Breast epithelium (tissue), 4 donors: ENCODE data around the gene ZSCAN5A. TPM values are rescaled to one million over a fixed set of nuclear protein-coding genes. Genes with fewer than 3 reads are reported as not detected.
"Not testable (repeated sequence)": the region's sequence is repeated elsewhere in the genome, so short reads cannot be mapped to it uniquely, and the experiment has no call there.

ENCODE experiments used
- DNase-seq, 2 donors: peaks; one replicate each; pipeline ENCODE4 v3.0.0-alpha.2; 2019; ENCODE audit warnings: low spot score in 2 of 2
- H3K27ac ChIP-seq, 2 donors: fragments of 200-600 bp; sonication (generic) in 1 of 2; one replicate each; pipeline ENCODE4 v1.5.1; 2016 to 2019; ENCODE audit warnings: mild to moderate bottlenecking in 1 of 2
- H3K27me3 ChIP-seq, 2 donors: fragments of 200-600 bp; sonication (generic) in 1 of 2; one replicate each; pipeline versions ENCODE4 v1.5.1 to v1.6.0; 2017 to 2019; ENCODE audit warnings: control low read depth in 1 of 2, mild to moderate bottlenecking in 1 of 2
- H3K36me3 ChIP-seq: fragments of 200-600 bp; one replicate; pipeline ENCODE4 v1.5.1; 2019
- H3K4me1 ChIP-seq, 2 donors: fragments of 200-600 bp; sonication (generic); one replicate each; pipeline ENCODE4 v1.5.1; 2016 to 2019; ENCODE audit warnings: control low read depth in 1 of 2
- H3K4me3 ChIP-seq, 3 donors: fragments of 200-600 bp; sonication (generic); 1 replicate in 2 of 3; 2 replicates in 1 of 3; pipeline ENCODE4 v1.5.1; 2016 to 2019; ENCODE audit warnings: mild to moderate bottlenecking in 3 of 3, moderate library complexity in 2 of 3
- H3K9me3 ChIP-seq, 2 donors: fragments of 200-600 bp; sonication (generic) in 1 of 2; one replicate each; pipeline ENCODE4 v1.5.1; 2016 to 2019; ENCODE audit warnings: control low read depth in 1 of 2
- POLR2A ChIP-seq: fragments of 450-650 bp; IDR thresholded peaks from one replicate; pipeline ENCODE4 v1.6.1; 2016; ENCODE audit warnings: antibody characterized with exemption, mild to moderate bottlenecking, moderate library complexity
- POLR2AphosphoS5 ChIP-seq, 3 donors: sonication (generic); formaldehyde crosslinking; IDR thresholded peaks; one replicate each; pipeline ENCODE4 v1.6.1; 2017; ENCODE audit warnings: antibody characterized with exemption in 3 of 3
- intact Hi-C: fragments of 100-400 bp; cut with DNase I; formaldehyde crosslinking; loops from one replicate; pipeline ENCODE4 v1.15.1; 2023; ENCODE audit warnings: low total_unique reads
- total RNA-seq, 3 donors: library from RNA; depleted of rRNA; stranded (reverse); fragments of >200 nt; gene quantifications; one replicate each; pipeline ENCODE4 v1.1.0, GENCODE V29; 2016
- TF ChIP-seq, protein P1 (sequence below), 3 donors: fragments of 450-650 bp; IDR thresholded peaks; one replicate each; pipeline ENCODE4 v1.5.1; 2016 to 2017; ENCODE audit warnings: antibody characterized with exemption in 3 of 3, mild to moderate bottlenecking in 3 of 3, moderate library complexity in 3 of 3

The ZSCAN5A gene
- total RNA-seq, 3 donors from 2014 or later: 6.2 to 13.3 (median 12.5) TPM

- intact Hi-C loops: no loop called here
- no peak for DNase-seq
- Histone ChIP-seq H3K27ac (no peak overlapping the region), H3K4me3 (no peak overlapping the region), H3K4me1 (no peaks in the 10 kb centered on the region), H3K9me3 (no peaks in the 10 kb centered on the region), H3K27me3 (no peaks in the 10 kb centered on the region), H3K36me3 (no peaks in the 10 kb centered on the region)
- TF ChIP-seq POLR2A (no peak), POLR2AphosphoS5 (IDR thresholded peaks at IDR 0.05) (no peak)
- TF ChIP-seq, protein P1, sequence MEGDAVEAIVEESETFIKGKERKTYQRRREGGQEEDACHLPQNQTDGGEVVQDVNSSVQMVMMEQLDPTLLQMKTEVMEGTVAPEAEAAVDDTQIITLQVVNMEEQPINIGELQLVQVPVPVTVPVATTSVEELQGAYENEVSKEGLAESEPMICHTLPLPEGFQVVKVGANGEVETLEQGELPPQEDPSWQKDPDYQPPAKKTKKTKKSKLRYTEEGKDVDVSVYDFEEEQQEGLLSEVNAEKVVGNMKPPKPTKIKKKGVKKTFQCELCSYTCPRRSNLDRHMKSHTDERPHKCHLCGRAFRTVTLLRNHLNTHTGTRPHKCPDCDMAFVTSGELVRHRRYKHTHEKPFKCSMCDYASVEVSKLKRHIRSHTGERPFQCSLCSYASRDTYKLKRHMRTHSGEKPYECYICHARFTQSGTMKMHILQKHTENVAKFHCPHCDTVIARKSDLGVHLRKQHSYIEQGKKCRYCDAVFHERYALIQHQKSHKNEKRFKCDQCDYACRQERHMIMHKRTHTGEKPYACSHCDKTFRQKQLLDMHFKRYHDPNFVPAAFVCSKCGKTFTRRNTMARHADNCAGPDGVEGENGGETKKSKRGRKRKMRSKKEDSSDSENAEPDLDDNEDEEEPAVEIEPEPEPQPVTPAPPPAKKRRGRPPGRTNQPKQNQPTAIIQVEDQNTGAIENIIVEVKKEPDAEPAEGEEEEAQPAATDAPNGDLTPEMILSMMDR (IDR thresholded peaks at IDR 0.05): no peak
Measured at GRCh38 chr19:56223481-56223880, 91.2 kb downstream of the ZSCAN5A start.

- intact Hi-C loops: no loop called here
- no peak for DNase-seq
- no peaks in the 10 kb centered on the region for H3K36me3 ChIP-seq
- no peak for TF ChIP-seq POLR2A
- TF ChIP-seq, protein P1 (IDR thresholded peaks at IDR 0.05): no peak
- no peak for TF ChIP-seq POLR2AphosphoS5 (IDR thresholded peaks at IDR 0.05)
- H3K4me1 ChIP-seq: no peaks in the 10 kb centered on the region
- H3K9me3 ChIP-seq: no peaks in the 10 kb centered on the region
- no peaks in the 10 kb centered on the region for H3K27me3 ChIP-seq
- no peak overlapping the region for H3K27ac ChIP-seq
- no peak overlapping the region for H3K4me3 ChIP-seq
Measured at GRCh38 chr19:56222901-56223300, 91.7 kb downstream of the ZSCAN5A start.

DNA sequence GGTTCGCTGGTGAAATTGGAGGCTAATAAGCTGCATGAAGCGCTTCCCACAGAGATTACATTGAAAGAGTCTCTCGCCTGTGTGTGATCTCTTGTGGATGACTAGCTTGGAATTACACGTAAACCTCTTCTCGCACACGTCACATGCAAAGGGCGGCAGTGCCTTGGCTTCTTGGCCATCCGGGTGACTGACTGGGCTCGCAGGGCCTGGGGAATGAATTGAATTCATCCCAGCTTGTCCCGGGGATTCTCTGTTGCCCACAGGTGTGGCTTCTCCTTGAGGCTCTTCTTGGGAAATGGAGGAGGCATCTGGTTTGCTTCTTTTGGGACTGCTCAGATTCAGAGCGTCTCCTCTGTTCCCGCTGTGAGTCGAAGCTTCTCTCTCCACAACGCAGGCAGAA lies 92.8 kb downstream of the ZSCAN5A start:
- Histone ChIP-seq H3K4me1 (no peaks in the 10 kb centered on the region), H3K4me3 (no peak overlapping the region), H3K9me3 (no peaks in the 10 kb centered on the region), H3K27ac (no peak overlapping the region), H3K36me3 (no peaks in the 10 kb centered on the region), H3K27me3 (no peaks in the 10 kb centered on the region)
- no peak for DNase-seq
- TF ChIP-seq POLR2AphosphoS5 (IDR thresholded peaks at IDR 0.05) (no peak), POLR2A (no peak)
- TF ChIP-seq, protein P1 (IDR thresholded peaks at IDR 0.05): no peak
- intact Hi-C loops: no loop called here

DNA sequence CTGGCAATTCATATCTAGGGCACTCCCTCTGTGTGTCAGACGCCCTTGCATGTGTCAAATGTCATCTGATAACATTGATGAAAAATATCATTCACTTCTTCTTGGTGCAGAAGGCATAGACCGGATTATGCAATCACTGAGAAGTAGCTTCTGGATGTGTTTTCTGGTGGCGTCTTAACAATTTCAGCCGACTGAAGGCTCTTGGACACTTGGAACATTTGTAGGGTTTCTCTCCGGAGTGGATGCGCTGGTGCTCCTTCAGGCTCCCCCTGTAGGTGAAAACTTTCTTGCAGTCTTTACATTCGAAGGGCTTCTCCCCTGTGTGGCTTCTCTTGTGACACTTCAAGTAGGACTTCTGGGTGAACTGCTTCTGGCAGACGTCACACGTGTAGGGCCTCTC lies 93.2 kb downstream of the ZSCAN5A start:
- intact Hi-C loops, H3K4me3 ChIP-seq, DNase-seq, H3K9me3 ChIP-seq, H3K27ac ChIP-seq, H3K36me3 ChIP-seq, H3K4me1 ChIP-seq, H3K27me3 ChIP-seq: not testable (repeated sequence)

DNA sequence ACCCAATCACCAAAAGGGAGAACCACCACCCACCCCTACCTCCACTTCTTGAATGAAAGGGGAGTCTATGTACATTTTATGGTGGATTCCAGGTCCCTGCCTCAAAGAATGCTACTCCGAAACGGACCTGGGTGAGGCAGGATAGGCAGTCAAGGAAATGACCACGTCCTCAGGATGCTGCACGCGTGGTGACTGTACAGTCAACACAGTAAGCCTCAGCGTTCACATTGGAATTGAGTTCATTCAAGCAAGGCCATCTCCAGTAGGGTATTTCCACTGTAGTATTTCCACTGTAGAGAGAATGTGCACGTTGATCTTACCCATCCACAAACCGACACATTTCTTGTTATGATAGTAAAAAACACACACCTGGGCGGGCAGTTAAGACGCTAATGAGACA lies 95.7 kb downstream of the ZSCAN5A start:
- no peak overlapping the region for H3K4me3 ChIP-seq
- H3K27ac ChIP-seq: no peak overlapping the region
- no peaks in the 10 kb centered on the region for H3K9me3 ChIP-seq
- TF ChIP-seq, protein P1 (IDR thresholded peaks at IDR 0.05): no peak
- TF ChIP-seq POLR2AphosphoS5 (IDR thresholded peaks at IDR 0.05) (no peak), POLR2A (no peak)
- H3K36me3 ChIP-seq: no peaks in the 10 kb centered on the region
- no peaks in the 10 kb centered on the region for H3K27me3 ChIP-seq
- no peaks in the 10 kb centered on the region for H3K4me1 ChIP-seq
- intact Hi-C loops: no loop called here
- DNase-seq: no peak
